Glutamatergic neuron (in vitro differentiated cells): ENCODE measurements around the gene LYPD6B. TPM values are rescaled to one million over a fixed set of nuclear protein-coding genes. Genes with fewer than 3 reads are reported as not detected.

Experiments
- DNase-seq: peaks from one replicate; pipeline ENCODE4 v3.0.0; 2022
- H3K27ac Mint-ChIP-seq: one replicate; pipeline ENCODE4 v1.8.0; 2020; ENCODE audit warnings: mild to moderate bottlenecking, mixed read lengths, inconsistent platforms; ENCODE audit not compliant: unreplicated experiment
- H3K27me3 Mint-ChIP-seq: one replicate; pipeline ENCODE4 v1.8.0; 2020; ENCODE audit warnings: mild to moderate bottlenecking, moderate library complexity, mixed read lengths, inconsistent platforms; ENCODE audit not compliant: unreplicated experiment
- H3K36me3 Mint-ChIP-seq: one replicate; pipeline ENCODE4 v1.8.0; 2020; ENCODE audit warnings: mild to moderate bottlenecking, mixed read lengths, inconsistent platforms; ENCODE audit not compliant: unreplicated experiment
- H3K4me1 Mint-ChIP-seq: one replicate; pipeline ENCODE4 v1.8.0; 2020; ENCODE audit warnings: mild to moderate bottlenecking, low read depth, mixed read lengths, inconsistent platforms; ENCODE audit not compliant: unreplicated experiment
- H3K4me3 Mint-ChIP-seq: one replicate; pipeline ENCODE4 v1.8.0; 2020; ENCODE audit warnings: mild to moderate bottlenecking, mixed read lengths, inconsistent platforms; ENCODE audit not compliant: unreplicated experiment
- H3K9me3 Mint-ChIP-seq: one replicate; pipeline ENCODE4 v1.8.0; 2020; ENCODE audit warnings: mild to moderate bottlenecking, moderate library complexity, mixed read lengths, inconsistent platforms; ENCODE audit not compliant: unreplicated experiment
- total RNA-seq: library from RNA; stranded (reverse); fragmentation: NEBNext Ultra II Directional; extraction: Animal tissue kit (Norgen Biotek cat#: 25700); gene quantifications from one replicate; pipeline ENCODE4 v1.2.1, GENCODE V29; 2021; ENCODE audit not compliant: unreplicated experiment
- TF ChIP-seq, protein P1 (sequence below): fragments of 200-600 bp; sonication (generic); IDR thresholded peaks from one replicate; pipeline ENCODE4 v1.5.0; 2021; ENCODE audit not compliant: partially characterized antibody, unreplicated experiment

The LYPD6B gene
- total RNA-seq, 1 donor from 2014 or later, result 0.69 TPM

DNA sequence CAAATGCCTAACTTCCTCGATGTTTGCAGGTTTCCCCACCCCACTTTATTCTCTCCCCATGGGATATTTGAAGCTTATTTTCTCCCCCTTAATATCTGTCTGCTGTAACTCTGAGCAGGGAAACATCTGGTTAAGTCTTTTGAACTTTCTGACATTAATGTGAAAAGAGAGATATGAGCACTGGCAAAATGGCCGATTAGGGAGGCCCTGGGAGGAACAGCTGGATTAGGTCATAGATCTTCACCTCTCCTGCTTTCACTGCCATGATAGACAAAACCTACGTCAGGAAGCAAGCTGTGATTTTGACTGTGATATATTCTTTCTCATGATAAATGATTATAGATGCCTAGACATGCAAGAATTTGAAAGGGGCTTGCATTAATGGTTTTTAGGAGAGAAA, 43.6 kb downstream of the LYPD6B start:
- H3K27ac Mint-ChIP-seq, result no peak overlapping the region
- DNase-seq, result no peak
- no peaks in the 10 kb centered on the region for H3K27me3 Mint-ChIP-seq
- H3K4me3 Mint-ChIP-seq, result no peak overlapping the region
- peaks cover 22% of the 10 kb centered on the region for H3K4me1 Mint-ChIP-seq
- H3K9me3 Mint-ChIP-seq, result no peaks in the 10 kb centered on the region
- TF ChIP-seq, protein P1, sequence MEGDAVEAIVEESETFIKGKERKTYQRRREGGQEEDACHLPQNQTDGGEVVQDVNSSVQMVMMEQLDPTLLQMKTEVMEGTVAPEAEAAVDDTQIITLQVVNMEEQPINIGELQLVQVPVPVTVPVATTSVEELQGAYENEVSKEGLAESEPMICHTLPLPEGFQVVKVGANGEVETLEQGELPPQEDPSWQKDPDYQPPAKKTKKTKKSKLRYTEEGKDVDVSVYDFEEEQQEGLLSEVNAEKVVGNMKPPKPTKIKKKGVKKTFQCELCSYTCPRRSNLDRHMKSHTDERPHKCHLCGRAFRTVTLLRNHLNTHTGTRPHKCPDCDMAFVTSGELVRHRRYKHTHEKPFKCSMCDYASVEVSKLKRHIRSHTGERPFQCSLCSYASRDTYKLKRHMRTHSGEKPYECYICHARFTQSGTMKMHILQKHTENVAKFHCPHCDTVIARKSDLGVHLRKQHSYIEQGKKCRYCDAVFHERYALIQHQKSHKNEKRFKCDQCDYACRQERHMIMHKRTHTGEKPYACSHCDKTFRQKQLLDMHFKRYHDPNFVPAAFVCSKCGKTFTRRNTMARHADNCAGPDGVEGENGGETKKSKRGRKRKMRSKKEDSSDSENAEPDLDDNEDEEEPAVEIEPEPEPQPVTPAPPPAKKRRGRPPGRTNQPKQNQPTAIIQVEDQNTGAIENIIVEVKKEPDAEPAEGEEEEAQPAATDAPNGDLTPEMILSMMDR, result no peak
- H3K36me3 Mint-ChIP-seq, result no peaks in the 10 kb centered on the region

DNA sequence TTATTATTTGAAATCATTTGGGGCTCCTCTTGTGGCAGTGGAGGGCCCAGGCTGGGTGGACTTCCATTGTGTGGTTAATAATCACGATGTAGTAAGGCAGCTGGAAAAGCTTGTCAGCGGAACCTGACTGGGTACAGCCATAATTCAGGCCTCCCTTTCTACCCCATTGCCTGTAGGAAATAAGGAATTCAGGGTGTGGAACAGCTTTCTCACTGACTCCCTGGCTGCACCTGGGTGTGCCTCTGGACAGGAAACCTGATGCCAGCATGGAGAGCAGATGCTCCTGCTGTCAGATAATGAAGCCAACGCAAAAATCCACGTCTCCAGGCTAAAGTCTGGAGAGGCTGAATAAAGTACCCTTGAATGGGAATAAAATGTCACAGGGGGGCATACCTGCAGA, 44.2 kb downstream of the LYPD6B start:
- no peak overlapping the region for H3K4me3 Mint-ChIP-seq
- TF ChIP-seq, protein P1, result no peak
- peaks cover 22% of the 10 kb centered on the region for H3K4me1 Mint-ChIP-seq
- no peaks in the 10 kb centered on the region for H3K27me3 Mint-ChIP-seq
- no peak overlapping the region for H3K27ac Mint-ChIP-seq
- no peak for DNase-seq
- no peaks in the 10 kb centered on the region for H3K9me3 Mint-ChIP-seq
- no peaks in the 10 kb centered on the region for H3K36me3 Mint-ChIP-seq

DNA sequence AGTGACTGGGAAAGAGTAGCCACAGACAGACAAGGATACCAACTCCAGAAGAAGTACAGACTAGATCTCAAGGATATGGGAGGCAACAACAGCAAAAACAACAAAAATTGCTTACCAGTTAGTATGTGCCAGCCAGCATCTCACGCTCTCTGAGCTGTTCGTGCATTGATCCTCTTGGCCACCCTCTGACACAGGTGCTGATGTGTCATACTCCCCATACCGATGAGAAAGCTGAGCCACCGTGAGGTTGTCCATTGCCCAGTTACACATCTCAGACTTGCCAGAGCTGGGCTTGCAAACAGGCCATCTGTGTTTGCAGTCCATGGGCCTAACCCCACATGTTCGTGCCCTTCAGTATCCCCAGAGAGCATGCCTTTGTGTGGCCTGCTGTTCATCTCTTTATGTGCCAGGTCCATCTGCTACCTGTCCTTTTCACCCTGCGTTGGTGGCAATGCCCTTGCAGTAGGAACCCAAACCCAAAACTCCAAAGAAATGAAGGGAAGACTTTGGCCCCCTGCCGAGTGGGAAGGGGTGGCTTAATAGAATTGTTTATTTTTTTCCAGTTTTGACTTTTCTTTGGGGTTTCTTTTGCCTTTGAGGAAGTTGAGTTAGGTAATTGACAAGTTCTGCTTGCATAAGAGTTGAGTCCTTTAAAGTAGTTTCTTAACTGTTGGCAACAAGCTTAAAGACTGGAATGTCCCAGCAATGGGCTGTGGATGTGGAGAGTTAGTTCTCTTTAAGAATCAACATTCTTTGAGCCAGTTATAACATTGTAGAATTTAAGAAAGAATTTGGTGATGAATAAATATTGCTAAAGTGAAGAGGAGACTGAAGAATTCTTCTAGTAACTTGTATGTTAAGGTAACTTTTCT, 46.7 kb downstream of the LYPD6B start:
- no peaks in the 10 kb centered on the region for H3K9me3 Mint-ChIP-seq
- TF ChIP-seq, protein P1, result no peak
- DNase-seq, result no peak
- no peak overlapping the region for H3K4me3 Mint-ChIP-seq
- H3K36me3 Mint-ChIP-seq, result peaks cover 4% of the 10 kb centered on the region
- no peaks in the 10 kb centered on the region for H3K27me3 Mint-ChIP-seq
- H3K4me1 Mint-ChIP-seq, result peaks cover 22% of the 10 kb centered on the region
- no peak overlapping the region for H3K27ac Mint-ChIP-seq

DNA sequence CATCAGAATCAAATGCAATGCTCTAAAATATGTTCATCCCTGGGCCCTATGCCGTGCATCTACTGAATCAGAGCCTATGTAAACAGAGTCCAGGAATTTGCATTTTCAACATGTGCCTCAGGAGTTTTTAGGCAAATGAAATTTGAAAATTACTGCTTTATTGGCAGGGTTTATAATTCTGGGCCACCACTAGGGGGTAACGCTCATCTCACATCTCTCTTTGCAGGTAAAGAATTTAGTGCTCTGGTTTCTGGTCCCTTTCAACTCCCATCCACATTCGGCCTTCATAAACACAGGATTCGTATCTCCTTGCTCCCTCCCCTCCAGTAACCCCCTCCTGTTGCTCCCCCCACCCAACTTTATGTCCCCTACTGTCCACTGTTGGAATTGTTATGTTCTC, 49.3 kb downstream of the LYPD6B start:
- Mint-ChIP-seq H3K4me3 (no peak overlapping the region), H3K9me3 (no peaks in the 10 kb centered on the region), H3K27me3 (no peaks in the 10 kb centered on the region), H3K36me3 (peaks cover 4% of the 10 kb centered on the region), H3K27ac (no peak overlapping the region), H3K4me1 (peaks cover 17% of the 10 kb centered on the region)
- TF ChIP-seq, protein P1, result peak; percentile 60
- DNase-seq, result no peak

DNA sequence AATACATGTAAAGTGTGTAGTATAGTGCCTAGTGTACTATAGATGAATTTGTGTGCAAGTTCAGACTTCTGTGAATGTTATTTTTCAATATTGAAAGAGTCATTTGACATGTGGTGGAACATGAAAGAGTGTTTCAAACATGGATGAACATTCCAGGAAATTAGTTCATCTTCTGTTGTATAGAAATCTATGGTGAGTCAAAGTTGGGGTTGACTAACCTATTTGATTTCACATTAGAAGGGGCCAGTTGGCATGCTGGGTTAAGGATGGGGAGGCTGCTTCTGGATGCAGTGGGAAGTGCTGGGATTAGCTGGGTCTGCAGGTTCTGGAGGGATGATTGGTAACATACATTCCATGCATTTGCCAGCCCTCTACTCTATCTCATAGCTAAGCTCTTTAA, 50.6 kb downstream of the LYPD6B start:
- Mint-ChIP-seq H3K9me3 (no peaks in the 10 kb centered on the region), H3K4me3 (no peak overlapping the region)

More for the DNA sequence above, 50.6 kb downstream of the LYPD6B start:
- Mint-ChIP-seq H3K27ac (no peak overlapping the region), H3K36me3 (peaks cover 4% of the 10 kb centered on the region), H3K27me3 (peaks cover 2% of the 10 kb centered on the region), H3K4me1 (peaks cover 12% of the 10 kb centered on the region)
- TF ChIP-seq, protein P1, result no peak
- DNase-seq, result no peak
